NCI-H526 (cell line): ENCODE results near the gene PLA2G12A.
A peak's percentile ranks its signal among the peaks of the same experiment; 100 is the strongest.
"Not testable (repeated sequence)": the region's sequence is repeated elsewhere in the genome, so short reads cannot be mapped to it uniquely, and the experiment has no call there.

ENCODE experiments used
- DNase-seq, 2 experiments: peaks; one replicate each; lab custom pipeline; 2025; lab: John Stamatoyannopoulos, UW

PLA2G12A gene

GRCh38 chr4:109678925-109679324 lies 50.9 kb downstream of the PLA2G12A start:
- DNase-seq: not testable (repeated sequence)

GRCh38 chr4:109678472-109678871 lies 51.4 kb downstream of the PLA2G12A start:
- DNase-seq: not testable (repeated sequence)

- DNase-seq: no peak
Observed at GRCh38 chr4:109676886-109677285, 53.0 kb downstream of the PLA2G12A start.

GRCh38 chr4:109675843-109676242 lies 54.0 kb downstream of the PLA2G12A start:
- no peak for DNase-seq

GRCh38 chr4:109675181-109675580 lies 54.7 kb downstream of the PLA2G12A start:
- DNase-seq: peak in 1 of 2 experiments; percentile 43

GRCh38 chr4:109673303-109673702 lies 56.6 kb downstream of the PLA2G12A start:
- DNase-seq: no peak

GRCh38 chr4:109672169-109672930 lies 57.5 kb downstream of the PLA2G12A start:
- DNase-seq: no peak

GRCh38 chr4:109671350-109671749 lies 58.5 kb downstream of the PLA2G12A start:
- DNase-seq: no peak

- DNase-seq: peak in 1 of 2 experiments; percentile 14
Observed at GRCh38 chr4:109665783-109666485, 63.9 kb downstream of the PLA2G12A start.

- DNase-seq: no peak
Observed at GRCh38 chr4:109662771-109663170, 67.1 kb downstream of the PLA2G12A start.

GRCh38 chr4:109662116-109662515 lies 67.8 kb downstream of the PLA2G12A start:
- no peak for DNase-seq
